Measurements from ENCODE around the gene SCMH1.

DNA sequence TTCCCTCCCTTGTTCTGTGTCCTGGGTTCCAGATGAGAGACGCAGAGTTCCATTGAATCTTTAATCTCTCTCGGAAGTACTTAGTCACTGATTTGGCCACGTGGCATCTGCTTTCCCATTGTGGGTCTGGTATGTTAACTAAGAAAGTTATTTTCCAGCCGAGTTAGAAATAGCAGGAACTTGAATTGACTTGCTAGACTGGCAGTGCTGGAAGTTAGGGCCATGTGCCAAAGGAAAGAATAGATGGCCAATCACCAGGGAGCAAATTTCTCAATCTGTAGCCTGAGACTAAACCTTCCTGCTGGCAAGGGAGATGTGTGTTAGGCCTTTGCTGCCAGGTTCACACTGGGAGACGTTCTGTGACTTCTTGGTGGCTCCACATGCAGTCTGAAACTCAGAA is 196.4 kb downstream of the SCMH1 start:
- TF ChIP-seq, protein P1, sequence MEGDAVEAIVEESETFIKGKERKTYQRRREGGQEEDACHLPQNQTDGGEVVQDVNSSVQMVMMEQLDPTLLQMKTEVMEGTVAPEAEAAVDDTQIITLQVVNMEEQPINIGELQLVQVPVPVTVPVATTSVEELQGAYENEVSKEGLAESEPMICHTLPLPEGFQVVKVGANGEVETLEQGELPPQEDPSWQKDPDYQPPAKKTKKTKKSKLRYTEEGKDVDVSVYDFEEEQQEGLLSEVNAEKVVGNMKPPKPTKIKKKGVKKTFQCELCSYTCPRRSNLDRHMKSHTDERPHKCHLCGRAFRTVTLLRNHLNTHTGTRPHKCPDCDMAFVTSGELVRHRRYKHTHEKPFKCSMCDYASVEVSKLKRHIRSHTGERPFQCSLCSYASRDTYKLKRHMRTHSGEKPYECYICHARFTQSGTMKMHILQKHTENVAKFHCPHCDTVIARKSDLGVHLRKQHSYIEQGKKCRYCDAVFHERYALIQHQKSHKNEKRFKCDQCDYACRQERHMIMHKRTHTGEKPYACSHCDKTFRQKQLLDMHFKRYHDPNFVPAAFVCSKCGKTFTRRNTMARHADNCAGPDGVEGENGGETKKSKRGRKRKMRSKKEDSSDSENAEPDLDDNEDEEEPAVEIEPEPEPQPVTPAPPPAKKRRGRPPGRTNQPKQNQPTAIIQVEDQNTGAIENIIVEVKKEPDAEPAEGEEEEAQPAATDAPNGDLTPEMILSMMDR (IDR thresholded peaks at IDR 0.05; ENCODE audit: low read depth, low read length) = no peak
- no peak for TF ChIP-seq EZH2phosphoT487 (IDR thresholded peaks at IDR 0.05; ENCODE audit: low read depth)

Data from OCI-LY3 (cell line).